GM12878 (cell line): ENCODE results near the gene FNDC3B. TPM values are rescaled to one million over a fixed set of nuclear protein-coding genes. Genes with fewer than 3 reads are reported as not detected.

Experiments
- ASH2L ChIP-seq: fragments of 300-600, 200-600 bp; sonication (generic); IDR thresholded peaks from 2 replicates; pipeline ENCODE4 v1.6.1; 2017; ENCODE audit warnings: low read depth, mild to moderate bottlenecking, borderline replicate concordance
- ATF7 ChIP-seq: fragments of 450-650 bp; IDR thresholded peaks from 2 replicates; pipeline ENCODE4 v1.6.1; 2016; ENCODE audit warnings: low read depth, mild to moderate bottlenecking
- NR2F1 ChIP-seq: fragments of 450-650 bp; conservative IDR thresholded peaks from 2 replicates; pipeline ENCODE4 v1.6.1; 2017; ENCODE audit warnings: mild to moderate bottlenecking
- SRF ChIP-seq, 2 experiments: IDR thresholded peaks; 2 replicates each; pipeline ENCODE4 v1.6.1; 2011; ENCODE audit warnings: low read depth in 2 of 2, low read length in 2 of 2, mild to moderate bottlenecking in 1 of 2, moderate library complexity in 1 of 2
- TCF12 ChIP-seq: IDR thresholded peaks from 2 replicates; pipeline ENCODE4 v1.6.1; 2011; ENCODE audit warnings: low read depth, mild to moderate bottlenecking, low read length
- USF2 ChIP-seq: IDR thresholded peaks from 2 replicates; pipeline ENCODE4 v1.6.1; 2011; ENCODE audit warnings: low read depth, low read length, improper control_type of control experiment, borderline replicate concordance
- ZNF274 ChIP-seq: IDR thresholded peaks from one replicate; pipeline ENCODE4 v1.8.0; 2011; ENCODE audit not compliant: insufficient read length, insufficient read depth
- polyA plus RNA-seq, 11 experiments: library from polyadenylated mRNA; depleted of rRNA in 4 of 11; unstranded in 6 of 11; stranded (reverse) in 5 of 11; fragments of >200 nt; fragmentation: Nextera tagmentation in 4 of 11; fragmentation: Illumina TruSeq in 1 of 11; extraction: Ambion mirVana in 4 of 11; extraction: Trizol in 1 of 11; gene quantifications; 1 replicate in 1 of 11; 2 replicates in 10 of 11; pipeline versions ENCODE4 v1.2.1 to v1.2.3, GENCODE V29; 2011 to 2016; ENCODE audit warnings: inconsistent platforms in 2 of 11, missing spikeins in 2 of 11, low read depth in 1 of 11
- total RNA-seq, 4 experiments: library from RNA; depleted of rRNA in 3 of 4; stranded (reverse); fragments of >200 nt in 3 of 4; fragmentation: Illumina TruSeq in 1 of 4; extraction: Trizol in 1 of 4; gene quantifications; 2 replicates each; pipeline versions ENCODE4 v1.2.1 to v1.2.3, GENCODE V29; 2013 to 2021
- TF ChIP-seq, protein P1 (sequence below): fragments of 450-650 bp; IDR thresholded peaks from 2 replicates; pipeline ENCODE4 v1.6.1; 2016; ENCODE audit warnings: mild to moderate bottlenecking
- TF ChIP-seq, protein P2 (sequence below): fragments of 450-650 bp; IDR thresholded peaks from 2 replicates; pipeline ENCODE4 v1.6.1; 2018; ENCODE audit warnings: borderline replicate concordance, mild to moderate bottlenecking; ENCODE audit not compliant: partially characterized antibody
- TF ChIP-seq, protein P3 (sequence below), 3 experiments: IDR thresholded peaks in 2 of 3; conservative IDR thresholded peaks in 1 of 3; 2 replicates each; pipeline ENCODE4 v1.5.1; 2011; ENCODE audit warnings: low read depth in 3 of 3, low read length in 3 of 3, mild to moderate bottlenecking in 3 of 3, control low read depth in 2 of 3, moderate library complexity in 2 of 3, inconsistent platforms in 1 of 3, mixed read lengths in 1 of 3; ENCODE audit not compliant: control insufficient read depth in 2 of 3, insufficient read depth in 1 of 3; ENCODE audit errors: extremely low read depth in 1 of 3

The FNDC3B gene
- total and polyA plus RNA-seq, 10 of the 15 experiments (the other 5 are each of a cell fraction or from before 2014, with no cell fraction given), result 7.9 to 35.0 (median 18.5) TPM

DNA sequence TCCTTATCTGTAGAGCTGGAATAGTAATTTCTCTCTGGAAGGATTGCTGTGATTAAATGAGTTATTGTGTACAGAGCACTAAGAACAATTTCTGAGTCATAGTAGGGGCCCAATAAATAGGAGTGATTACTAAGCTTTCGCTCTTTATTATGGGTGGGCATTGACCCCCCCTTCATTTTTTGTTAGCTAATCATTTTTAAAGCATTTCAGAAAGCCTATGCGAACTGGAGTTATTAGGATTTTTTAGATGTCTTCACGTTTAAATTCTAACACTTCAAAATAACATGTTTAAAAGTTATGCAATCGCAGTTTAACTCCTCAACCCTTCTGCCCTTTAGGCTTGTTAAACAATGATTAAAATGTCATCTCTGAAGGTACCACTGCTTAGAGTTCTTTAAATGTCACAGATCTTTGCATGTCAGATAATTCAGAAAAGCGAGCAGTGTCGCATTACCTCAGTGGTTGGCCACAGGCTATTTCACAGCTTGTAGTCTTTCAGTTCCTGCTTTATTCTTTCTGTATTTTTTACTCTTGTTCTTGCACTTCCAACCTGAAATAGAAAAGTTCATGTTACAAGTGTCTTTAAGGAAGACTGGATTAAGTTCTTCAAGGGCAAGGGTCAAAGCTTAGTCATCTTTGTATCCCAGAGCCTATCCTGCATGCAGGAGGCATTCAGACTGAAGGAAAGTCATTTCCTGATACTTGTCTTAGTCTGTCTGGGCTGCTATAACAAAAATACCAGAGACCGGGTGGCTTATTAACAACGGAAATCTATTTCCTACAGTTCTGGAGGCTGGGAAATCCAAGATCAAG is 102.9 kb downstream of the FNDC3B start (continued):
- TF ChIP-seq, protein P1, sequence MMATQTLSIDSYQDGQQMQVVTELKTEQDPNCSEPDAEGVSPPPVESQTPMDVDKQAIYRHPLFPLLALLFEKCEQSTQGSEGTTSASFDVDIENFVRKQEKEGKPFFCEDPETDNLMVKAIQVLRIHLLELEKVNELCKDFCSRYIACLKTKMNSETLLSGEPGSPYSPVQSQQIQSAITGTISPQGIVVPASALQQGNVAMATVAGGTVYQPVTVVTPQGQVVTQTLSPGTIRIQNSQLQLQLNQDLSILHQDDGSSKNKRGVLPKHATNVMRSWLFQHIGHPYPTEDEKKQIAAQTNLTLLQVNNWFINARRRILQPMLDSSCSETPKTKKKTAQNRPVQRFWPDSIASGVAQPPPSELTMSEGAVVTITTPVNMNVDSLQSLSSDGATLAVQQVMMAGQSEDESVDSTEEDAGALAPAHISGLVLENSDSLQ, result peak; percentile 59
- no peak for TF ChIP-seq USF2
- peak; percentile 82 for TF ChIP-seq TCF12
- TF ChIP-seq ATF7, result peak; percentile 87
- TF ChIP-seq SRF (IDR thresholded peaks at IDR 0.05; ENCODE audit: low read depth in 2 of 2, low read length in 2 of 2), result no peak
- TF ChIP-seq, protein P2, sequence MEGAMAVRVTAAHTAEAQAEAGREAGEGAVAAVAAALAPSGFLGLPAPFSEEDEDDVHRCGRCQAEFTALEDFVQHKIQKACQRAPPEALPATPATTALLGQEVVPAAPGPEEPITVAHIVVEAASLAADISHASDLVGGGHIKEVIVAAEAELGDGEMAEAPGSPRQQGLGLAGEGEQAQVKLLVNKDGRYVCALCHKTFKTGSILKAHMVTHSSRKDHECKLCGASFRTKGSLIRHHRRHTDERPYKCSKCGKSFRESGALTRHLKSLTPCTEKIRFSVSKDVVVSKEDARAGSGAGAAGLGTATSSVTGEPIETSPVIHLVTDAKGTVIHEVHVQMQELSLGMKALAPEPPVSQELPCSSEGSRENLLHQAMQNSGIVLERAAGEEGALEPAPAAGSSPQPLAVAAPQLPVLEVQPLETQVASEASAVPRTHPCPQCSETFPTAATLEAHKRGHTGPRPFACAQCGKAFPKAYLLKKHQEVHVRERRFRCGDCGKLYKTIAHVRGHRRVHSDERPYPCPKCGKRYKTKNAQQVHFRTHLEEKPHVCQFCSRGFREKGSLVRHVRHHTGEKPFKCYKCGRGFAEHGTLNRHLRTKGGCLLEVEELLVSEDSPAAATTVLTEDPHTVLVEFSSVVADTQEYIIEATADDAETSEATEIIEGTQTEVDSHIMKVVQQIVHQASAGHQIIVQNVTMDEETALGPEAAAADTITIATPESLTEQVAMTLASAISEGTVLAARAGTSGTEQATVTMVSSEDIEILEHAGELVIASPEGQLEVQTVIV, result no peak
- no peak for TF ChIP-seq ASH2L
- no peak for TF ChIP-seq ZNF274
- TF ChIP-seq, protein P3, sequence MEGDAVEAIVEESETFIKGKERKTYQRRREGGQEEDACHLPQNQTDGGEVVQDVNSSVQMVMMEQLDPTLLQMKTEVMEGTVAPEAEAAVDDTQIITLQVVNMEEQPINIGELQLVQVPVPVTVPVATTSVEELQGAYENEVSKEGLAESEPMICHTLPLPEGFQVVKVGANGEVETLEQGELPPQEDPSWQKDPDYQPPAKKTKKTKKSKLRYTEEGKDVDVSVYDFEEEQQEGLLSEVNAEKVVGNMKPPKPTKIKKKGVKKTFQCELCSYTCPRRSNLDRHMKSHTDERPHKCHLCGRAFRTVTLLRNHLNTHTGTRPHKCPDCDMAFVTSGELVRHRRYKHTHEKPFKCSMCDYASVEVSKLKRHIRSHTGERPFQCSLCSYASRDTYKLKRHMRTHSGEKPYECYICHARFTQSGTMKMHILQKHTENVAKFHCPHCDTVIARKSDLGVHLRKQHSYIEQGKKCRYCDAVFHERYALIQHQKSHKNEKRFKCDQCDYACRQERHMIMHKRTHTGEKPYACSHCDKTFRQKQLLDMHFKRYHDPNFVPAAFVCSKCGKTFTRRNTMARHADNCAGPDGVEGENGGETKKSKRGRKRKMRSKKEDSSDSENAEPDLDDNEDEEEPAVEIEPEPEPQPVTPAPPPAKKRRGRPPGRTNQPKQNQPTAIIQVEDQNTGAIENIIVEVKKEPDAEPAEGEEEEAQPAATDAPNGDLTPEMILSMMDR (IDR thresholded peaks at IDR 0.05 in 2 of 3, conservative IDR thresholded peaks at IDR 0.05 in 1 of 3; ENCODE audit: control insufficient read depth in 2 of 3, extremely low read depth in 1 of 3, insufficient read depth in 1 of 3, low read depth in 3 of 3, low read length in 3 of 3), result no peak
- peak; percentile 95 for TF ChIP-seq NR2F1
